Thyroid gland (tissue), 4 donors: ENCODE results near the gene MOGAT1. TPM values are rescaled to one million over a fixed set of nuclear protein-coding genes. Genes with fewer than 3 reads are reported as not detected.
A peak's percentile ranks its signal among the peaks of the same experiment; 100 is the strongest.

ENCODE experiments used
- DNase-seq, 2 donors: peaks; one replicate each; pipeline ENCODE4 v3.0.0-alpha.2; 2019
- H3K27ac ChIP-seq, 3 donors: fragments of 200-600 bp; sonication (generic); 1 replicate in 2 of 3; 2 replicates in 1 of 3; pipeline ENCODE4 v1.5.1; 2016 to 2019; ENCODE audit warnings: mild to moderate bottlenecking in 1 of 3, moderate library complexity in 1 of 3
- H3K27me3 ChIP-seq: fragments of 200-600 bp; sonication (generic); one replicate; pipeline ENCODE4 v1.5.1; 2019
- H3K36me3 ChIP-seq, 2 donors: fragments of 200-600 bp; sonication (generic); one replicate each; pipeline ENCODE4 v1.5.1; 2016 to 2019
- H3K4me1 ChIP-seq, 2 donors: fragments of 200-600 bp; sonication (generic); one replicate each; pipeline ENCODE4 v1.5.1; 2017 to 2019
- H3K4me3 ChIP-seq, 3 donors: fragments of 200-600 bp; sonication (generic); replicated peaks in 1 of 3; 1 replicate in 2 of 3; 2 replicates in 1 of 3; pipeline ENCODE4 v1.5.1; 2016; ENCODE audit warnings: mild to moderate bottlenecking in 1 of 3
- H3K9me3 ChIP-seq: fragments of 200-600 bp; sonication (generic); one replicate; pipeline ENCODE4 v1.5.1; 2017
- POLR2A ChIP-seq, 2 donors: fragments of 450-650 bp; IDR thresholded peaks; one replicate each; pipeline ENCODE4 v1.6.1; 2017; ENCODE audit warnings: antibody characterized with exemption in 2 of 2, mild to moderate bottlenecking in 2 of 2, moderate library complexity in 1 of 2
- WGBS, 2 donors: methylation state at CpG; one replicate each; pipeline ENCODE4 v1.1.5; 2017; 5-methylcytosine and 5-hydroxymethylcytosine counted together
- intact Hi-C: fragments of 100-400 bp; cut with DNase I; formaldehyde crosslinking; loops from one replicate; pipeline ENCODE4 v1.15.1; 2023
- total RNA-seq, 4 donors: library from RNA; depleted of rRNA; stranded (reverse); fragments of >200 nt; gene quantifications; one replicate each; pipeline ENCODE4 v1.2.3, GENCODE V29; 2016
- TF ChIP-seq, protein P1 (sequence below), 6 experiments: fragments of 200-600 bp in 3 of 6; fragments of 450-650 bp in 3 of 6; sonication (generic) in 3 of 6; IDR thresholded peaks; one replicate each; pipeline ENCODE4 v1.5.1; 2016 to 2019; ENCODE audit warnings: antibody characterized with exemption in 6 of 6, mild to moderate bottlenecking in 2 of 6, inconsistent platforms in 1 of 6, moderate library complexity in 1 of 6

Gene MOGAT1, protein sequence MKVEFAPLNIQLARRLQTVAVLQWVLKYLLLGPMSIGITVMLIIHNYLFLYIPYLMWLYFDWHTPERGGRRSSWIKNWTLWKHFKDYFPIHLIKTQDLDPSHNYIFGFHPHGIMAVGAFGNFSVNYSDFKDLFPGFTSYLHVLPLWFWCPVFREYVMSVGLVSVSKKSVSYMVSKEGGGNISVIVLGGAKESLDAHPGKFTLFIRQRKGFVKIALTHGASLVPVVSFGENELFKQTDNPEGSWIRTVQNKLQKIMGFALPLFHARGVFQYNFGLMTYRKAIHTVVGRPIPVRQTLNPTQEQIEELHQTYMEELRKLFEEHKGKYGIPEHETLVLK
- not detected for total RNA-seq

DNA sequence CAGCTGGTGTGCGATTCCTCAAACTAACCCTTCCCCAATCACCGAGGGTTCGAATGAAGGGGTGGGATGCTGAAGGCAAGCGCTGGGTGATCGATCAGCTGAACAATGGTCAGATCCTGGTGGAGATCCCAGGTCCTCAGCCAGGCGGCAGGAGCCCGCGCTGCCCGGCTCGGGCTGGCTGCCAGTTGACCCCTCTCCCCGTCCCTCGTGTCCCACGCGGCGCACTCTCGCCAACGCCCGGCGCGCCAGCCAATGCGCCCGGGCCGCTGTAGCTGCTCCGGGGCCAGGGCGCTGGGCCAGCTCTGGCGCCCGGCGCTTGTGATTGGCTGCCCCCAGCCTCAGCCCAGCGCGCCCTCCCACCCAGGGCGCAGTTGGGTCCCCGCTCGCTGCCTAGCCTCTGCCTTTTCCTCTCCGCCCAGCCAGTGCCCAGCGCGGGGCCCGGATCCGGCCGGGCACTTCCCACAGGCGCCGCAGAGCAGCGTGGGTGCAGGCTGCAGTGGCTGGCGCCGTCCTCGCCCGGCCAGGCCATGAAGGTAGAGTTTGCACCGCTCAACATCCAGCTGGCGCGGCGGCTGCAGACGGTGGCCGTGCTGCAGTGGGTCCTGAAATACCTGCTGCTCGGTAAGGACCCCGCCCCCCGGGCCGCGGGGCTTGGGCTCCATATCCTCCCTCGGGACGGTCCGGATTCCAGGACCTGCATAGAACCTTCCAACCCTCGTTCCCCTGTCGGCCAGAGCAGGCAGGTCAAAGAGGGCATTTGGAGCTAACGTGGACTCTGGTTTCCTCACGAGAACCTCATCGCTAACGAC lies at the start of gene MOGAT1:
TSS of gene MOGAT1 (plus strand) at position 400 of the 809 bp plus-strand sequence. CDS start at position 528, 128 bp downstream.
- peak; percentile 42 to 46 for DNase-seq
- Histone ChIP-seq H3K27me3 (no peaks in the 10 kb centered on the region), H3K4me1 (peaks cover 4 to 8% of the 10 kb centered on the region in 2 donors), H3K36me3 (no peaks in the 10 kb centered on the region), H3K4me3 (peak within 1 kb of the TSS; percentile 24 to 26 (median 26)), H3K27ac (no peak within 1 kb of the TSS), H3K9me3 (no peaks in the 10 kb centered on the region)
- intact Hi-C loops, result no loop called here
- TF ChIP-seq, protein P1, sequence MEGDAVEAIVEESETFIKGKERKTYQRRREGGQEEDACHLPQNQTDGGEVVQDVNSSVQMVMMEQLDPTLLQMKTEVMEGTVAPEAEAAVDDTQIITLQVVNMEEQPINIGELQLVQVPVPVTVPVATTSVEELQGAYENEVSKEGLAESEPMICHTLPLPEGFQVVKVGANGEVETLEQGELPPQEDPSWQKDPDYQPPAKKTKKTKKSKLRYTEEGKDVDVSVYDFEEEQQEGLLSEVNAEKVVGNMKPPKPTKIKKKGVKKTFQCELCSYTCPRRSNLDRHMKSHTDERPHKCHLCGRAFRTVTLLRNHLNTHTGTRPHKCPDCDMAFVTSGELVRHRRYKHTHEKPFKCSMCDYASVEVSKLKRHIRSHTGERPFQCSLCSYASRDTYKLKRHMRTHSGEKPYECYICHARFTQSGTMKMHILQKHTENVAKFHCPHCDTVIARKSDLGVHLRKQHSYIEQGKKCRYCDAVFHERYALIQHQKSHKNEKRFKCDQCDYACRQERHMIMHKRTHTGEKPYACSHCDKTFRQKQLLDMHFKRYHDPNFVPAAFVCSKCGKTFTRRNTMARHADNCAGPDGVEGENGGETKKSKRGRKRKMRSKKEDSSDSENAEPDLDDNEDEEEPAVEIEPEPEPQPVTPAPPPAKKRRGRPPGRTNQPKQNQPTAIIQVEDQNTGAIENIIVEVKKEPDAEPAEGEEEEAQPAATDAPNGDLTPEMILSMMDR (IDR thresholded peaks at IDR 0.05), result peak in 1 of 6 experiments; percentile 5
- peak in 1 of 2 donors; percentile 13 for TF ChIP-seq POLR2A (IDR thresholded peaks at IDR 0.05)
- 3 to 5% methylated on average over 22 to 29 of the region's 66 CpGs for WGBS, 2 donors

DNA sequence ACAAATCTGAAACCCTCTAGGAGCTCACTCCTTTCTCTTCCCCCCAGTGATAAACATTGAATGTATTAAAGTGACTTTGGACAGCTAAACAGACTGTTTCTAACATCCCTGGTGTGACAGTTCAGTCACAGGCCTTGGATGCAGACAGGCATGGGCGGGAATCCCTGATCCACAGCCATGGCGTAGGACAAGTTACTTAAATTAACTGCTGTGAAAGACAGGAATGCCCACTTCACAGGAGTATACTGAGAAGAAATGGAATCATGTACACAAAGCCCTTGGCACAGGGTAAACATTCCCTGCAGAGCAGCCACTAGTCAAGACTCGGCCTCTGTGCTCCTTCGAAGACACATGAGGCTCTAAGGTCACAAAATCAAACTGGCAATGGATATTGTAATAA lies 49.6 kb upstream of the MOGAT1 start:
- 94 to 96% methylated on average over 4 of the region's 4 CpGs for WGBS, 2 donors
- Histone ChIP-seq H3K27ac (no peak overlapping the region), H3K9me3 (no peaks in the 10 kb centered on the region), H3K4me3 (no peak overlapping the region), H3K4me1 (no peaks in the 10 kb centered on the region), H3K36me3 (peaks cover 0 to 32% of the 10 kb centered on the region in 2 donors), H3K27me3 (no peaks in the 10 kb centered on the region)
- intact Hi-C loops, result no loop called here
- DNase-seq, result no peak
- TF ChIP-seq, protein P1 (IDR thresholded peaks at IDR 0.05), result no peak
- TF ChIP-seq POLR2A (IDR thresholded peaks at IDR 0.05), result no peak

DNA sequence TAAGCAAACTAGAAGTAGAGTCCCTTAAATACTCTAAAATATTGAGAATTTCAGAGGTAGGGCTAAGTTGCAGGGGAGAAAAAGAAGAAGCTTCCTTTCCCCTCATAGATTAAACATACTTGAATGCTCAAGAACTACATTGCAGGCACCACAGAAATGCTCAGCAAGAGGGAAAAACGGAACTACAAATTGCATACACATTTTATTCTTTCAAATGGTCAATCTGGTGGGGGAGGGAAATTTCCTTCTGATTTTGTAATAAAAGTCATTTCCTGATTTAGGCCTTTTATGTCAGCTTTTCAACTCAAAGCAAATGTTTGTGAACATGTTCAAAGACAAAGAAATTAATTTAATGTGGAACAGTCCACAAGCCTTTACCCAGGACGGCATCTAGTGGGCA lies 48.5 kb upstream of the MOGAT1 start:
- no peak for DNase-seq
- Histone ChIP-seq H3K27me3 (no peaks in the 10 kb centered on the region), H3K4me3 (no peak overlapping the region), H3K9me3 (no peaks in the 10 kb centered on the region), H3K36me3 (peaks cover 0 to 39% of the 10 kb centered on the region in 2 donors), H3K4me1 (no peaks in the 10 kb centered on the region), H3K27ac (no peak overlapping the region)
- TF ChIP-seq POLR2A (IDR thresholded peaks at IDR 0.05), result no peak
- TF ChIP-seq, protein P1 (IDR thresholded peaks at IDR 0.05), result no peak
- 89 to 91% methylated on average over 2 of the region's 2 CpGs for WGBS, 2 donors
- intact Hi-C loops, result no loop called here

DNA sequence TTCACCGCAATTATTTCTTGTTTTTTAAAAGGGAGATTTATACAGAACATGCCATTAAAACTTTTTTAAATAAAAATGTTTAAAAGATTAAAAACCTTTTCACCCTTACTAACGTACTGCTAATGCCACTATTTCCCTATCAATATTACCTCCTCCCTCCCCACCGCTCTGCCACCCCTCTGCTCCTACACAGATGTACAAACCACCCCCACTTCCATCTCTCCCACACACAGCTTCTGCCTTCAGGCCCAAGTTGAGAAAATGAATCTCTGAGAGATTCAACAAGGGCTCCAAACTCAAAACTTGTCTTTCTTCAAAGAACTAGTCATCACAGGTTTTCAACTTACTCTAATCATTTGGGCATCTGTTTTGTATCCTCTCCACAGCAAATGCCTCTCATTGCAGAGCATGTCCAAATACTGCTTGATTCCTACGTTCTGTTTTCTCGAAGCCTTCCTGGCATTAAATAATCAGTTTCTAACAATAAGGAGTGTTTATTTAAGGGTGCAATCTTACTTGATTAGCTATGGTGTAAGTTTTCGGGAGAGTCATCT lies 47.6 kb upstream of the MOGAT1 start:
- H3K9me3 ChIP-seq, result no peaks in the 10 kb centered on the region
- DNase-seq, result no peak
- no peak overlapping the region for H3K27ac ChIP-seq
- no peaks in the 10 kb centered on the region for H3K4me1 ChIP-seq
- H3K36me3 ChIP-seq, result peaks cover 0 to 47% of the 10 kb centered on the region in 2 donors
- no peak for TF ChIP-seq POLR2A (IDR thresholded peaks at IDR 0.05)
- TF ChIP-seq, protein P1 (IDR thresholded peaks at IDR 0.05), result no peak
- no peak overlapping the region for H3K4me3 ChIP-seq
- H3K27me3 ChIP-seq, result no peaks in the 10 kb centered on the region
- intact Hi-C loops, result no loop called here
- WGBS, 2 donors, result 90 to 96% methylated on average over 6 of the region's 6 CpGs
